ENCODE measurements around the gene FZD10. TPM values are rescaled to one million over a fixed set of nuclear protein-coding genes. Genes with fewer than 3 reads are reported as not detected.

FZD10 gene
- total RNA-seq, 1 experiment from 2014 or later, result not detected

- Histone ChIP-seq H3K4me2 (no peak overlapping the region), H3K36me3 (ENCODE audit: low read depth) (no peaks in the 10 kb centered on the region), H3K79me2 (ENCODE audit: low read depth) (no peaks in the 10 kb centered on the region), H3K9me3 (ENCODE audit: insufficient read depth, low read depth) (no peaks in the 10 kb centered on the region), H3F3A (ENCODE audit: insufficient read depth, low read depth) (no peaks in the 10 kb centered on the region), H2AFZ (no peak overlapping the region), H3K27ac (no peak overlapping the region), H4K20me1 (ENCODE audit: insufficient read depth) (no peaks in the 10 kb centered on the region), H3K9me2 (ENCODE audit: insufficient read depth) (no peaks in the 10 kb centered on the region), H3K4me3 (no peak overlapping the region), H3K27me3 (ENCODE audit: insufficient read depth, low read depth) (peaks cover 82% of the 10 kb centered on the region), H3K4me1 (replicated peaks; ENCODE audit: insufficient read depth) (no peaks in the 10 kb centered on the region)
- no TSS peak for BruUV-seq (replicated peaks)
- intact Hi-C loops (cut with micrococcal nuclease; ENCODE audit: unreplicated experiment), result no loop called here
- POLR2A ChIA-PET (ENCODE audit: unreplicated experiment), result no interaction called here
- no peak for DNase-seq
- CTCF ChIA-PET, result no interaction called here
- TF ChIP-seq, protein P1, sequence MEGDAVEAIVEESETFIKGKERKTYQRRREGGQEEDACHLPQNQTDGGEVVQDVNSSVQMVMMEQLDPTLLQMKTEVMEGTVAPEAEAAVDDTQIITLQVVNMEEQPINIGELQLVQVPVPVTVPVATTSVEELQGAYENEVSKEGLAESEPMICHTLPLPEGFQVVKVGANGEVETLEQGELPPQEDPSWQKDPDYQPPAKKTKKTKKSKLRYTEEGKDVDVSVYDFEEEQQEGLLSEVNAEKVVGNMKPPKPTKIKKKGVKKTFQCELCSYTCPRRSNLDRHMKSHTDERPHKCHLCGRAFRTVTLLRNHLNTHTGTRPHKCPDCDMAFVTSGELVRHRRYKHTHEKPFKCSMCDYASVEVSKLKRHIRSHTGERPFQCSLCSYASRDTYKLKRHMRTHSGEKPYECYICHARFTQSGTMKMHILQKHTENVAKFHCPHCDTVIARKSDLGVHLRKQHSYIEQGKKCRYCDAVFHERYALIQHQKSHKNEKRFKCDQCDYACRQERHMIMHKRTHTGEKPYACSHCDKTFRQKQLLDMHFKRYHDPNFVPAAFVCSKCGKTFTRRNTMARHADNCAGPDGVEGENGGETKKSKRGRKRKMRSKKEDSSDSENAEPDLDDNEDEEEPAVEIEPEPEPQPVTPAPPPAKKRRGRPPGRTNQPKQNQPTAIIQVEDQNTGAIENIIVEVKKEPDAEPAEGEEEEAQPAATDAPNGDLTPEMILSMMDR (conservative IDR thresholded peaks at IDR 0.05), result no peak
- no peak for TF ChIP-seq EZH2 (IDR thresholded peaks at IDR 0.05; ENCODE audit: low read depth)
Observed at GRCh38 chr12:130141105-130141504, 21.2 kb upstream of the FZD10 start.

- H3K4me3 ChIP-seq, result no peak overlapping the region
- H3K4me1 ChIP-seq (replicated peaks; ENCODE audit: insufficient read depth), result no peaks in the 10 kb centered on the region
- no peaks in the 10 kb centered on the region for H3F3A ChIP-seq (ENCODE audit: insufficient read depth, low read depth)
- DNase-seq, result no peak
- POLR2A ChIA-PET (ENCODE audit: unreplicated experiment), result no interaction called here
- H4K20me1 ChIP-seq (ENCODE audit: insufficient read depth), result no peaks in the 10 kb centered on the region
- intact Hi-C loops (cut with micrococcal nuclease; ENCODE audit: unreplicated experiment), result no loop called here
- no peak for TF ChIP-seq EZH2 (IDR thresholded peaks at IDR 0.05; ENCODE audit: low read depth)
- TF ChIP-seq, protein P1 (conservative IDR thresholded peaks at IDR 0.05), result no peak
- no peak overlapping the region for H3K27ac ChIP-seq
- H2AFZ ChIP-seq, result no peak overlapping the region
- H3K27me3 ChIP-seq (ENCODE audit: insufficient read depth, low read depth), result peaks cover 81% of the 10 kb centered on the region
- H3K36me3 ChIP-seq (ENCODE audit: low read depth), result no peaks in the 10 kb centered on the region
- BruUV-seq (replicated peaks), result no TSS peak
- H3K79me2 ChIP-seq (ENCODE audit: low read depth), result no peaks in the 10 kb centered on the region
- H3K4me2 ChIP-seq, result no peak overlapping the region
- no peaks in the 10 kb centered on the region for H3K9me3 ChIP-seq (ENCODE audit: insufficient read depth, low read depth)
- no peaks in the 10 kb centered on the region for H3K9me2 ChIP-seq (ENCODE audit: insufficient read depth)
- CTCF ChIA-PET, result no interaction called here
Observed at GRCh38 chr12:130141901-130142683, 20.2 kb upstream of the FZD10 start.

DNA sequence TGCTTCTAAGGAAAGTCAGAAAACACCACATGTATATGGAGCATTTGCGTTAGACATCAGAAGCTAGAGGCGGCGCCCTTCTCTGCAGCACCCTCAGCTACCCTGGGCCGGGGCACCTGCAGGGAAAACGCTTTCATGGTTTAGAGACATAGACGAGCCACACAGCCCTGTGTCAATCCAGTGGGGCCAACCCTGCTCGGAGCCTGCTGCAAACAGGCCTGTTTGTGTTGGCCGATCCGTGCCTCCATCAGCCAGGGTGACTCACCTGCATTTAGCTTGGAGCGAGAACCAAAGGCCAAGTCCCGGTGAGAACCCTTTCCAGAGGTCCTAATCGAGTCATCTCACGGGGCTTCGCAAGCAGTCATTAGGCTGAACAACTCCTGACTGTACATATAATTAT, 19.5 kb upstream of the FZD10 start:
- Histone ChIP-seq H3K4me3 (no peak overlapping the region), H3K9me2 (ENCODE audit: insufficient read depth) (no peaks in the 10 kb centered on the region), H3K79me2 (ENCODE audit: low read depth) (no peaks in the 10 kb centered on the region), H3K36me3 (ENCODE audit: low read depth) (no peaks in the 10 kb centered on the region), H3K27me3 (ENCODE audit: insufficient read depth, low read depth) (peaks cover 77% of the 10 kb centered on the region), H4K20me1 (ENCODE audit: insufficient read depth) (no peaks in the 10 kb centered on the region), H2AFZ (no peak overlapping the region), H3K4me1 (replicated peaks; ENCODE audit: insufficient read depth) (no peaks in the 10 kb centered on the region), H3F3A (ENCODE audit: insufficient read depth, low read depth) (no peaks in the 10 kb centered on the region), H3K27ac (no peak overlapping the region), H3K4me2 (no peak overlapping the region), H3K9me3 (ENCODE audit: insufficient read depth, low read depth) (no peaks in the 10 kb centered on the region)
- ChIA-PET CTCF (no interaction called here), POLR2A (ENCODE audit: unreplicated experiment) (no interaction called here)
- intact Hi-C loops (cut with micrococcal nuclease; ENCODE audit: unreplicated experiment), result no loop called here
- DNase-seq, result no peak
- no TSS peak for BruUV-seq (replicated peaks)
- TF ChIP-seq, protein P1 (conservative IDR thresholded peaks at IDR 0.05), result no peak
- no peak for TF ChIP-seq EZH2 (IDR thresholded peaks at IDR 0.05; ENCODE audit: low read depth)
